Adrenal gland (tissue), 5 donors: ENCODE results near the gene DEK.

Experiments used
- POLR2A ChIP-seq, 2 donors: fragments of 450-650 bp; IDR thresholded peaks; one replicate each; pipeline ENCODE4 v1.6.1; 2017; ENCODE audit warnings: antibody characterized with exemption in 2 of 2, mild to moderate bottlenecking in 2 of 2, moderate library complexity in 1 of 2
- TF ChIP-seq, protein P1 (sequence below), 6 experiments: fragments of 450-650 bp in 4 of 6; fragments of 200-600 bp in 2 of 6; sonication (generic) in 1 of 6; IDR thresholded peaks; 1 replicate in 5 of 6; 2 replicates in 1 of 6; pipeline versions ENCODE4 v1.5.1 to v1.8.0; 2016 to 2021; ENCODE audit warnings: antibody characterized with exemption in 6 of 6, mild to moderate bottlenecking in 2 of 6, moderate library complexity in 1 of 6
- donor health status: DM: no; HTN: no; CAD: no.

DNA sequence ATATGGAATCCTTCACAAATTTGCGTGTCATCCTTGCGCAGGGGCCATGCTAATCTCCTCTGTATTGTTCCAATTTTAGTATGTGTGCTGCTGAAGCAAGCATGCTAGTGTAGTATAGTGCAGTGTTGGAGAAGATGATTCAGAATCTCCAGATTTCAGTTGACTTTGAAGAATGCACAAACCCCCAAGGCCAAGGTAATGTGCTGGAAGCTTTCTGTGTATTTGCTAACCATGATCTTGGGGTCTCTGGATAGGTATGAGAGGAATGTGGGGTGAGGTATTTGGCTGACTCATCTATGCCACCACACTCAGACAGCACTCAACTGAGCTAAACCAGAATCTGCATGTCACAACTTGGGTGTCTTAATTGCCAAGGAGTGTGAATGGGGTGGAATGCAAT lies 42.6 kb upstream of the DEK start:
- TF ChIP-seq, protein P1, sequence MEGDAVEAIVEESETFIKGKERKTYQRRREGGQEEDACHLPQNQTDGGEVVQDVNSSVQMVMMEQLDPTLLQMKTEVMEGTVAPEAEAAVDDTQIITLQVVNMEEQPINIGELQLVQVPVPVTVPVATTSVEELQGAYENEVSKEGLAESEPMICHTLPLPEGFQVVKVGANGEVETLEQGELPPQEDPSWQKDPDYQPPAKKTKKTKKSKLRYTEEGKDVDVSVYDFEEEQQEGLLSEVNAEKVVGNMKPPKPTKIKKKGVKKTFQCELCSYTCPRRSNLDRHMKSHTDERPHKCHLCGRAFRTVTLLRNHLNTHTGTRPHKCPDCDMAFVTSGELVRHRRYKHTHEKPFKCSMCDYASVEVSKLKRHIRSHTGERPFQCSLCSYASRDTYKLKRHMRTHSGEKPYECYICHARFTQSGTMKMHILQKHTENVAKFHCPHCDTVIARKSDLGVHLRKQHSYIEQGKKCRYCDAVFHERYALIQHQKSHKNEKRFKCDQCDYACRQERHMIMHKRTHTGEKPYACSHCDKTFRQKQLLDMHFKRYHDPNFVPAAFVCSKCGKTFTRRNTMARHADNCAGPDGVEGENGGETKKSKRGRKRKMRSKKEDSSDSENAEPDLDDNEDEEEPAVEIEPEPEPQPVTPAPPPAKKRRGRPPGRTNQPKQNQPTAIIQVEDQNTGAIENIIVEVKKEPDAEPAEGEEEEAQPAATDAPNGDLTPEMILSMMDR (IDR thresholded peaks at IDR 0.05): no peak
- TF ChIP-seq POLR2A (IDR thresholded peaks at IDR 0.05): no peak
